Psoas muscle (tissue), 8 donors: ENCODE measurements around the gene ZFHX3. TPM values are rescaled to one million over a fixed set of nuclear protein-coding genes. Genes with fewer than 3 reads are reported as not detected.

Source experiments
- ATAC-seq, 4 donors: fragments of 200-7000 bp; cut with Tn5 transposase; one replicate each; pipeline ENCODE4 v1.9.1; 2020; ENCODE audit warnings: moderate library complexity in 3 of 4, mild to moderate bottlenecking in 2 of 4
- DNase-seq, 2 donors: peaks; one replicate each; pipeline ENCODE4 v3.0.0-alpha.2; 2020
- H3K27ac ChIP-seq: fragments of 200-600 bp; one replicate; pipeline ENCODE4 v1.8.0; 2022
- H3K27me3 ChIP-seq, 3 donors: fragments of 200-600 bp in 1 of 3; one replicate each; pipeline versions ENCODE4 v1.6.1 to v1.8.0; 2013 to 2022; ENCODE audit warnings: low read length in 2 of 3, mild to moderate bottlenecking in 2 of 3, moderate library complexity in 1 of 3; ENCODE audit not compliant: insufficient read depth in 3 of 3
- H3K36me3 ChIP-seq, 2 donors: fragments of 200-600 bp in 1 of 2; one replicate each; pipeline versions ENCODE4 v1.6.1 to v1.8.0; 2013 to 2022; ENCODE audit warnings: low read depth in 1 of 2, mild to moderate bottlenecking in 1 of 2, moderate library complexity in 1 of 2; ENCODE audit not compliant: insufficient read depth in 1 of 2
- H3K4me1 ChIP-seq: fragments of 200-600 bp; one replicate; pipeline ENCODE4 v1.8.0; 2022
- H3K4me3 ChIP-seq: fragments of 200-600 bp; one replicate; pipeline ENCODE4 v1.8.0; 2022; ENCODE audit warnings: mild to moderate bottlenecking
- H3K9me3 ChIP-seq: fragments of 200-600 bp; one replicate; pipeline ENCODE4 v1.8.0; 2022
- WGBS, 3 donors: extraction: QIAGEN DNeasy Blood & Tissue Kit; methylation state at CpG; one replicate each; pipeline versions ENCODE4 v1.1.6 to v1.1.7; 2013; 5-methylcytosine and 5-hydroxymethylcytosine counted together
- intact Hi-C, 2 donors: fragments of 100-400 bp; cut with DNase I; formaldehyde crosslinking; loops; one replicate each; pipeline versions ENCODE4 v1.11.0 to v1.14.2; 2022
- polyA plus RNA-seq, 3 donors: library from polyadenylated mRNA; stranded (reverse); fragments of 200-250 nt; gene quantifications; one replicate each; pipeline ENCODE4 v1.2.3, GENCODE V29; 2013
- total RNA-seq, 4 donors: library from RNA; stranded (reverse); fragmentation: NEBNext Ultra II Directional in 2 of 4; extraction: Animal tissue kit (Norgen Biotek cat#: 25700) in 2 of 4; gene quantifications; one replicate each; pipeline versions ENCODE4 v1.2.1 to v1.2.4, GENCODE V29; 2021 to 2023
- TF ChIP-seq, protein P1 (sequence below): fragments of 200-600 bp; IDR thresholded peaks from one replicate; pipeline ENCODE4 v1.8.0; 2022; ENCODE audit warnings: antibody characterized with exemption
- donor health status: healthy with polysubstance abuse.
- donor health status: DM: no; HTN: no; CAD: no; lungs with moderate emphysema.
- donor health status: Bipolar disorder and iron deficiency.
- donor health status: healthy.
- donor health status: DM: yes; HTN: yes; CAD: no.
- donor health status: DM: no; HTN: no; CAD: no.
- donor health status: DM: no; HTN: no; CAD: no.
- donor health status: DM: yes; HTN: yes; CAD: no.

The ZFHX3 gene
- total and polyA plus RNA-seq, 7 donors, result 3.3 to 36.9 (median 11.5) TPM

DNA sequence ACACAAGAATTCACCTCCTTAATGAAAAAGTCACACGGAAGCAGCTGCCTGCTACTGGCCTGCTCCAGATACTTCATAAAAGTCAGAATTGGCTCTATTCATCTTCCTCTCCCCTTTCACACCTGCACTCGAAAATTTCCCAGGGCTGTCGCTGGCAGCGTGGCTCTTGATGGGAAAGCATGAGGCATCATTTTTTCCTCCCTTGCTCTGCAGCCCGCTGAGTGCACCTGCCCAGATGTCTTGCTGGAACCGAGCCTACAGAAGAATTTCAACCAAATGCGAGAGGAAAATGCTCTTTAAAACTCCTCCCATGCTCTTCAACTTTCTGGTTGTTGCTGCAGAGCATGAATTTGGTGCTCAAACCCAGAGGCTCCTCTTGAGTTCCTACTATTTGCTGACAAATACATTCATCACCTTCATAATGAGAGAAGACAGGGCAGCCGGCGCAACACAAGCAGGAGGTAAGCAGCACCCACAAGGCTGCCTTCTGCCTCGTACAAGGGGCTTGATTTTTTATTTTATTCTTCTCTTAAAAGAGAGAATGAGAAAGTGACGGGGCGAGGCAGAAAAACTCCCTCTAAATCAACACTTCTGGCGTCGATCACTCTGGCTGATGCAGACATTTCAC is 146.8 kb downstream of the ZFHX3 start:
- ATAC-seq (no peak), DNase-seq (no peak)
- H3K4me3 ChIP-seq, result no peak overlapping the region
- TF ChIP-seq, protein P1, sequence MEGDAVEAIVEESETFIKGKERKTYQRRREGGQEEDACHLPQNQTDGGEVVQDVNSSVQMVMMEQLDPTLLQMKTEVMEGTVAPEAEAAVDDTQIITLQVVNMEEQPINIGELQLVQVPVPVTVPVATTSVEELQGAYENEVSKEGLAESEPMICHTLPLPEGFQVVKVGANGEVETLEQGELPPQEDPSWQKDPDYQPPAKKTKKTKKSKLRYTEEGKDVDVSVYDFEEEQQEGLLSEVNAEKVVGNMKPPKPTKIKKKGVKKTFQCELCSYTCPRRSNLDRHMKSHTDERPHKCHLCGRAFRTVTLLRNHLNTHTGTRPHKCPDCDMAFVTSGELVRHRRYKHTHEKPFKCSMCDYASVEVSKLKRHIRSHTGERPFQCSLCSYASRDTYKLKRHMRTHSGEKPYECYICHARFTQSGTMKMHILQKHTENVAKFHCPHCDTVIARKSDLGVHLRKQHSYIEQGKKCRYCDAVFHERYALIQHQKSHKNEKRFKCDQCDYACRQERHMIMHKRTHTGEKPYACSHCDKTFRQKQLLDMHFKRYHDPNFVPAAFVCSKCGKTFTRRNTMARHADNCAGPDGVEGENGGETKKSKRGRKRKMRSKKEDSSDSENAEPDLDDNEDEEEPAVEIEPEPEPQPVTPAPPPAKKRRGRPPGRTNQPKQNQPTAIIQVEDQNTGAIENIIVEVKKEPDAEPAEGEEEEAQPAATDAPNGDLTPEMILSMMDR, result no peak
- H3K27ac ChIP-seq, result no peak overlapping the region
- H3K9me3 ChIP-seq, result no peaks in the 10 kb centered on the region
- intact Hi-C loops, result loop anchor here in 1 of 2 donors (5.0 kb wide), 1 partner anchor 36 kb away; no protein-coding TSS in a partner anchor
- 58 to 73% (median 59%) methylated on average over 14 of the region's 14 CpGs for WGBS, 3 donors
- peaks cover 10% of the 10 kb centered on the region for H3K4me1 ChIP-seq
- H3K27me3 ChIP-seq, result no peaks in the 10 kb centered on the region
- no peaks in the 10 kb centered on the region for H3K36me3 ChIP-seq

DNA sequence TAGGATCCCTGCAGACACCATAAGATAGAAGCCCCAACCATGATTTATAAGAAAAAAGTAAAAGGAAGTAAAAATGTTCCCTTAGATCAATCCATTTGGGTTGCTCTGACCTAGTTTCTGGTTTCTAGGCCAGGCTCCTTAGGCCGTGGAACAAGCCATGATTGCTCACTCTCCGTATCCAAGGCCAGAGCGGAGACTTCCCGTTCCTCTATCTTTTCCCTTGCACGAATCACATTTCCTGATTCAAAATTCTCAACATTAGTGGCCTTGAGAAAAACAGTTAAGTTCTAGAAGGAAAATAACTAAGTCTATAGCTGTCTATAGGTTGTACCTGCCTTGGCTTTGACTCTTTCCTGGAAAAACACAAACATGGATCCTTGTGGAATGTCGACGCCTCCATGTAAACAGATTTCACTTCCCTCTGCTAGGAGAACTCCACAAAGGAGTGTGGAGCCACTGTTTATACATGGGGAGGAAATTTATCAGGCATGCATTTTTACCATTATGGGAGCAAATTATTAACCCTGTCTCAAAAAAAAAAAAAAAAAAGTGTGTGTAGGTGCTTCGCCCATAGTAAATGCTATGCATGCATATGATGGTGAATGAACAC is 149.6 kb downstream of the ZFHX3 start:
- H3K27ac ChIP-seq, result no peak overlapping the region
- ATAC-seq, result no peak
- 89 to 94% (median 92%) methylated on average over 8 of the region's 8 CpGs for WGBS, 3 donors
- no peak overlapping the region for H3K4me3 ChIP-seq
- TF ChIP-seq, protein P1, result no peak
- H3K36me3 ChIP-seq, result no peaks in the 10 kb centered on the region
- peaks cover 19% of the 10 kb centered on the region for H3K4me1 ChIP-seq
- no peak for DNase-seq
- no peaks in the 10 kb centered on the region for H3K27me3 ChIP-seq
- intact Hi-C loops, result no loop called here
- H3K9me3 ChIP-seq, result no peaks in the 10 kb centered on the region

DNA sequence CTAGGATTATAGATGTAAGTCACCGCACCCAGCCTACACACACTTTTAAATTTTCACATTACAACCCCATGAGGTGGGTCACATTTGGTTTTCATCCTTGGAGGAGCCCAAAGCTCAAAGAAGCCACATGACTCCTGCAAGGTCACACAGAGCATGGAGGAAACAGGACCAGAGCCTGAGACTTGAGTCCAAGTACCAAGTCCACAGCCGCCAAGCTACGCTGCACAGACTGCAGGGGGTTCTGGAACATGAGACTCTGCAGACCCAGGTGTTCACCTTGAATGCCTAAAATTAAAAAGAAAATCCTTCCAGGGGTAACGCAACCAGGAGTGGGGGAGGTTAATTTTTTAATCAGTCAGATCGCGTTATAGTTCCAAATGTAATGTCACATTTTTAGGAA is 150.2 kb downstream of the ZFHX3 start:
- no peak overlapping the region for H3K27ac ChIP-seq
- H3K9me3 ChIP-seq, result no peaks in the 10 kb centered on the region
- DNase-seq (no peak), ATAC-seq (no peak)
- H3K27me3 ChIP-seq, result no peaks in the 10 kb centered on the region
- intact Hi-C loops, result no loop called here
- H3K4me3 ChIP-seq, result no peak overlapping the region
- TF ChIP-seq, protein P1, result no peak
- no peaks in the 10 kb centered on the region for H3K36me3 ChIP-seq
- peaks cover 20% of the 10 kb centered on the region for H3K4me1 ChIP-seq
- WGBS, 3 donors, result 96 to 97% (median 97%) methylated on average over 6 of the region's 6 CpGs

DNA sequence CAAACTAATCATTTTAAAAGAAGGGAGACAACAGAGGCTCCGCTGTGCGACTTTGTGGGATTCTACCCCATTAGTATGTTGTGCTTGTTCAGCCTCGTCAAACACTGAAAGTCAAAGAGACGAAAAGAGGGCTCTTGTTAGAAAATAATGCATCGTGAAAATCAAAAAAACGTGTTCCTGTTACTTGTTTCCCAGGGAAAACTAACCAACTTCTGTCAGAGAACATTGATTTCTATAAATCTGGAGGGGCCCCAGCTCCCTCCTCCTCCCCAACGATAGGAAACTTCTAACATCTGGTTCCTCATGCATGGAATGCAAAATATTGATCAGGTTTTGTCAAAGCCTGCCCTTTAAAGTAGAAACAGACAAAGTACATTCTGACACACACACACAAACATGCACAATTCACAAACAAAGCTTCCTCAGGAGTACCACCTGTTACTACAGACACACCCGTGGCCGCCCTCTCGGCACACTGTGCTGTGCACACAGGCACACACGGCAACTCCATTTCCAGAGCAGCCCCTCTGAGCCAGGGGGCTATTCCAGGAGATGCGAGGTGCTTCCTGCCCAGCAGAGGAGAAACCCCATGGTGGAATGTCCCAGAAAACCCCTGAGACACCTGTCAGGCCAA is 151.3 kb downstream of the ZFHX3 start:
- intact Hi-C loops, result no loop called here
- Histone ChIP-seq H3K27me3 (no peaks in the 10 kb centered on the region), H3K9me3 (no peaks in the 10 kb centered on the region), H3K27ac (no peak overlapping the region), H3K4me1 (peaks cover 30% of the 10 kb centered on the region), H3K36me3 (no peaks in the 10 kb centered on the region), H3K4me3 (no peak overlapping the region)
- 69 to 79% (median 78%) methylated on average over 12 of the region's 12 CpGs for WGBS, 3 donors
- TF ChIP-seq, protein P1, result no peak
- ATAC-seq, result no peak
- no peak for DNase-seq
